SJCRH30 (cell line): Measurements from ENCODE around the gene ZNF280B. TPM values are rescaled to one million over a fixed set of nuclear protein-coding genes. Genes with fewer than 3 reads are reported as not detected.
"Not testable (repeated sequence)": the region's sequence is repeated elsewhere in the genome, so short reads cannot be mapped to it uniquely, and the experiment has no call there.

Source experiments
- DNase-seq, 2 experiments: peaks; one replicate each; pipeline ENCODE4 v3.0.0-alpha.2; 2015 to 2020
- H3K27ac ChIP-seq: fragments of 250-450 bp; sonication (Bioruptor Pico); 2 replicates; pipeline ENCODE4 v1.5.1; 2020; ENCODE audit warnings: mild to moderate bottlenecking, moderate library complexity
- H3K27me3 ChIP-seq: fragments of 250-450 bp; sonication (Bioruptor Pico); 2 replicates; pipeline ENCODE4 v1.5.1; 2020; ENCODE audit warnings: mild to moderate bottlenecking, moderate library complexity
- H3K36me3 ChIP-seq: fragments of 250-450 bp; sonication (Bioruptor Pico); 2 replicates; pipeline ENCODE4 v1.5.1; 2020; ENCODE audit warnings: mild to moderate bottlenecking, moderate library complexity
- H3K4me1 ChIP-seq: fragments of 250-450 bp; sonication (Bioruptor Pico); 2 replicates; pipeline ENCODE4 v1.5.1; 2020; ENCODE audit warnings: mild to moderate bottlenecking, moderate library complexity
- H3K4me3 ChIP-seq: fragments of 250-450 bp; sonication (Bioruptor Pico); 2 replicates; pipeline ENCODE4 v1.5.1; 2020; ENCODE audit warnings: mild to moderate bottlenecking, moderate library complexity
- H3K9me3 ChIP-seq: fragments of 250-450 bp; sonication (Bioruptor Pico); replicated peaks from 2 replicates; pipeline ENCODE4 v1.5.1; 2020; ENCODE audit warnings: mild to moderate bottlenecking, moderate library complexity
- total RNA-seq: library from RNA; depleted of rRNA; stranded (reverse); fragments of >200 nt; shearing (Covaris generic); gene quantifications from 2 replicates; pipeline ENCODE4 v1.2.3, GENCODE V29; 2014

ZNF280B gene
- total RNA-seq, 1 experiment from 2014 or later: 0.24 TPM

DNA sequence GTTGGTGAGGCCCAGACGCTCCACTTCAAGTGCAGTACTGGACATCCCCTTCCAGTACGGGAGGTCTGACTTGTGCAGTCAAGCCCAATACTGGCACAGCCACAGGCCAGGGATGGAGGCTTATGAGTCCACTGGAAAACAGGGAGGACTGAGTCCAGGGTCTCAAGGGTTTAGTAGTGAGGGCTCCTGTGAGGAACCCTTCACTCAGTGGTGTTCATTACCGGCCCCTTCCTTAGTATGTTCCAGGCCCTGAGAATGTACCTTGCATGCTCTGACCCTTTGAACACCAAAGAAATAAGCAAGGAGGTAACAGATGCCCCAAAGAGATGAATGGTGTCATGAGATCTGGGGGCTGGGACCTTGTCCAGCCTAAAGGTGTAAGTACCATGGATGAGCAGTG lies 38.7 kb upstream of the ZNF280B start:
- DNase-seq: no peak
- H3K9me3 ChIP-seq: no peaks in the 10 kb centered on the region
- H3K4me3 ChIP-seq: no peak overlapping the region
- no peaks in the 10 kb centered on the region for H3K36me3 ChIP-seq
- no peaks in the 10 kb centered on the region for H3K4me1 ChIP-seq
- 0 out of 2 replicates have a peak, but pooled peaks cover 4% of the 10 kb centered on the region for H3K27me3 ChIP-seq
- H3K27ac ChIP-seq: no peak overlapping the region

DNA sequence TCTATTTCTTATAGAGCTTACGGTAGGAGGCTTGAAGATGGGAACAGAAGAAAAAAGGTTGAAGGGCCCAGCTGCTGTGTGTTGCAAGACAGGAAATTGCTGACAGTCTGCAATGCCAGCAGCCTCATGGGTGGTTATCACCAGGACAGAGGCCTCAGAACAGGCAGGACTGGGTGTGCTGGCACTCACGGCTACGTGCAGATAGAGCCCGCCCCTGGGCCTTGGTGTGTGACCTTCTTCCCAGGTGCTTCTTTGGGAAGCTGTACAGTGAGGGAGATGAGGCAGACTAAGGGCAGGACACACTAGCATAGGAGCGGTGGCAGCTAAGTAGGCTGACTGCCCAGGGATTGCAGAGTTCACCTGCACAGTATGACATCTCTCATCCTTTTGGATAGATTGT lies 37.9 kb upstream of the ZNF280B start:
- Histone ChIP-seq H3K4me3 (no peak overlapping the region), H3K27ac (no peak overlapping the region), H3K9me3 (no peaks in the 10 kb centered on the region), H3K4me1 (no peaks in the 10 kb centered on the region), H3K36me3 (no peaks in the 10 kb centered on the region), H3K27me3 (0 out of 2 replicates have a peak, but pooled peaks cover 4% of the 10 kb centered on the region)
- no peak for DNase-seq

DNA sequence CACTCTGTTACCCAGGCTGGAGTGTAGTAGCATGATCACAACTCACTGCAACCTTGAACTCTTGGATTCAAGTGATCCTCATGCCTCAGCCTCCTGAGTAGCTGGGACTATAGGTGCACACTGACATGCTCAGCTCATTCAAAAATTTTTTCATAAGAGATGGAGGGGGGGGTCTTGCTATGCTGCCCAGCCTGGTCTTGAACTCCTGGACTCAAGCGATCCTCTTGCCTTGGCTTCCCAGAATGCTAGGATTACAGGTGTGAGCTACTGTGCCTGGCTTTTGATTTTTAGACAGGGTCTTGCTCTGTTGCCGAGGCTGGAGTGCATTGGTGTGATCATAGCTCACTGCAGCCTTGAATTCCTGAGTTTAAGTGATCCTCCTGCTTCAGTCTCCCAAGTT lies 36.5 kb upstream of the ZNF280B start:
- H3K4me3 ChIP-seq: no peak overlapping the region
- no peaks in the 10 kb centered on the region for H3K36me3 ChIP-seq
- no peak overlapping the region for H3K27ac ChIP-seq
- no peak for DNase-seq
- H3K9me3 ChIP-seq: no peaks in the 10 kb centered on the region
- H3K27me3 ChIP-seq: 0 out of 2 replicates have a peak, but pooled peaks cover 4% of the 10 kb centered on the region
- H3K4me1 ChIP-seq: no peaks in the 10 kb centered on the region

DNA sequence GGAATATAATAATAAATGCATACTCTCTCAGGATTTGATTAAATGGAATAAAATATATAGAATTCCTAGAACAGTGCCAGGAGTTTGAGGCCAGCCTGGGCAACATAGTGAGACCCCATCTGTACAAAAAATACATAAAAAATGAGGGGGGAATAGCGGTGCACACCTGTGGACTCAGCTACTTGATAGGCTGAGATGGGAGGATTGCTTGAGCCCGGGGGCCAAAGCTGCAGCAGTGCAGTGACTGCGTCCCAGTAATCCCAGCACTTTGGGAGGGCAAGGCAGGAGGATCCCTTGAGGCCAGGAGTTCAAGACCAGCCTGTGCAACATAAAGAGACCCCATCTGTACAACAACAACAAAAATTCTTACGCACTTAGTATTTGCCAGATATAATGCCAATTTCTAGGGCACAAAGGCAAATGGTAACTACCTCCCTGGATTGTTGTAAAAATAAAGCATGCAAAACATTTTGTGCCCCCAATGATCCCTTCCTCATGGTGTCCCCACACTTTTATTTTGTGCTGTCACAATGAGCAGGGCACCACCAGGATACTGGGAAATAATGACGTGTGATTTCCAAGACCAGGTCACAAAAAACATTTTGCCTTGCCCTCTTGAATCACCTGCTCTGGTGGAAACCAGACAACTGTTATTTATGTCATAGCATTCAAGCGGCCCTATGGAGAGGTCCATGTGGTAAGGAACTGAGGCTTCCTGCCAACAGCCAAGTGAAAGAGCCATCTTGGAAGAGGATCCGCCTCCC lies 29.9 kb upstream of the ZNF280B start:
- Histone ChIP-seq H3K4me3 (no peak overlapping the region), H3K27me3 (peaks cover 3% of the 10 kb centered on the region; the same call in 1 of the 2 replicates), H3K9me3 (no peaks in the 10 kb centered on the region), H3K4me1 (no peaks in the 10 kb centered on the region), H3K36me3 (no peaks in the 10 kb centered on the region), H3K27ac (no peak overlapping the region)
- no peak for DNase-seq

DNA sequence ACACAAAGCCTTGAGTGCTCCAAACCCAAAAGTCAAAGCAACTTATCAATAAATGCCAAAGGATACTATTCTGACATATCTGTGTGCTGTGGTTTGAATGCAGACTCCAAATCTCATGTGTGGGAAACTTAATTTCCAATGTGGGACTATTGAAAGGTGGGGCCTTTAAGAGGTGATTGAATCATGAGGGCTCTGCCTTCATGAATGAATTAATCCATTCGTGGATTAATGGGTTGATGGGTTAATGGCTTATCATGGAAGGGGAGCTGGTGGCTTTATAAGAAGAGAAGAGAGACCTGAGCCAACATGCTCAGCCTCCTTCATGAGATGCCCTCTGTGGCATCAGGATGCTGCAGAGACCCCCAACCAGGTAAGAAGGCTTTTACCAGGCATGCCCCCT lies 28.4 kb upstream of the ZNF280B start:
- H3K4me3 ChIP-seq: no peak overlapping the region
- H3K27me3 ChIP-seq: peaks cover 3% of the 10 kb centered on the region; the same call in 1 of the 2 replicates
- no peak for DNase-seq
- no peak overlapping the region for H3K27ac ChIP-seq
- H3K36me3 ChIP-seq: no peaks in the 10 kb centered on the region
- H3K4me1 ChIP-seq: no peaks in the 10 kb centered on the region
- no peaks in the 10 kb centered on the region for H3K9me3 ChIP-seq

DNA sequence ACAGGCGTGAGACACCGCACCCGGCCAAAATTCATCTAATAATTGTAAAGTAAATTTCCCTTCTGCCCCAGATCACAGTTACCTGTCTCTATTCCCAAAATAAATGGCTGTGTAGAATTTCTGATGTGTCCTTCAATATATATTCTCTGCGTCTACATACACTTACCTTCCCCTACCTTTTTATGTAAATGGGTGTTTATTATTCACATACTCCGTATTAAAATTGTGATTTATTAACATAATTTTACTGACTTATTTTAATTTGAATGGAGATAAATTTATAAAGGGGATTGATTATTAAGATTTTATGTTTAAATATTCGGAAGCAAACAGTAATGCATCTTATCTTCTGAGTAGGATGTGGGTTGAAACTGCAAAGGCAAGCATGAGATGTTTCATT lies 28.0 kb upstream of the ZNF280B start:
- Histone ChIP-seq H3K27me3 (peaks cover 3% of the 10 kb centered on the region; the same call in 1 of the 2 replicates), H3K9me3 (no peaks in the 10 kb centered on the region), H3K4me1 (no peaks in the 10 kb centered on the region), H3K36me3 (no peaks in the 10 kb centered on the region), H3K4me3 (no peak overlapping the region), H3K27ac (no peak overlapping the region)
- DNase-seq: no peak

DNA sequence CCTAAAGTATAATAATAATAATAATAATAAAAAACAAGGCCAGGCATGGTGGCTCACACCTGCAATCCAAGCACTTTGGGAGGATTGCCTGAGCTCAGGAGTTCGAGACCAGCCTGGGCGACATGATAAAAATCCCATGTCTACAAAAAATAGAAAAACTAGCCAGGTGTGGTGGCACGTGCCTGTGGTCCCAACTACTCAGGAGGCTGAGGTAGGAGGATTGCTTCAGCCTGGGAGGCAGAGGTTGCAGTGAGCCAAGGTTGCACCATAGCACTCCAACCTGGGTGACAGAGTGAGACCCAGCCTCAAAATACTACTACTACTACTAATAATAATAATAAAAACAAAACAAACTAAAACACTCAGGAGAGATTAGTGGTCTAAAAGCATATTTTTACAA lies 27.1 kb upstream of the ZNF280B start:
- H3K27me3 ChIP-seq: peaks cover 3% of the 10 kb centered on the region; the same call in 1 of the 2 replicates
- no peaks in the 10 kb centered on the region for H3K36me3 ChIP-seq

DNA sequence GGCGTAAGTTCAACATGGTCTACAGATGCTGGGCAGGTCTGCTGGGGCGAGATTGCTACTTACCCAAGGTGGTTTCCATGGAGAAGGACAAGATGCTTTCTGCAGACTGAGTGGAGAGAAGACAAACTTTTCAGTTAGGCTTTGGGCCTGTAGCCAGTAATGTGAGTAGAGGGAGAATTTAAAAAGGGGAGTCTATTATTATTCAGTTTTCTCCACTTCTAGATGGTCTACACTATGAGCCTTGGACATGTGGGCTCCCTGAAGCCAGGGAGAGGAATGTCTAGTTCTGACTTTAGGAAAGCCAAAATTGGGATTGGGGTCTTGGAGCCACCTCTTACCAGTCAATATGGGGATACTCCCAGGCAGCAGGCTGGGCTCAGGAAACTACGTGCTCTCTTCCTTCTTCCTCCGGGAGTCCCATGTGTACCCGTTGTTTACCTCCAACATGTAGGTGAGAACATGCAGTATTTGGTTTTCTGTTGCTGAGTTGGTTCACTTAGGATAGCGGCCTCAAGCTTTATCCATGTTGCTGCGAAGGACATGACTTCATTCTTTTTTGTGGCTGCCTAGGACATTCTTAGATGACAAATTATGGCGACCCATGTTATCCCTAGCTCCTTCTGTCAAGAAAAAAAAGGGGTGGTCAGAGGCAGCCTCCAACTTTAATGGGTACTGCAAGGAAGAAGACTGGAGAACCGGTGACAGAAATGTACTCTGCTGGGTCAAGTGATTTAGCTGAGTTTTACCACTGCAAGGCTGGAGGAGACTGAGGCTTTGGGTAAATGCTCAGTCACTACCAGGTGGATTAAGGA lies 26.3 kb upstream of the ZNF280B start:
- DNase-seq: no peak

More for the DNA sequence above, 27.1 kb upstream of the ZNF280B start:
- H3K4me1 ChIP-seq: no peaks in the 10 kb centered on the region
- no peak for DNase-seq
- H3K27ac ChIP-seq: no peak overlapping the region
- no peak overlapping the region for H3K4me3 ChIP-seq
- H3K9me3 ChIP-seq: no peaks in the 10 kb centered on the region

DNA sequence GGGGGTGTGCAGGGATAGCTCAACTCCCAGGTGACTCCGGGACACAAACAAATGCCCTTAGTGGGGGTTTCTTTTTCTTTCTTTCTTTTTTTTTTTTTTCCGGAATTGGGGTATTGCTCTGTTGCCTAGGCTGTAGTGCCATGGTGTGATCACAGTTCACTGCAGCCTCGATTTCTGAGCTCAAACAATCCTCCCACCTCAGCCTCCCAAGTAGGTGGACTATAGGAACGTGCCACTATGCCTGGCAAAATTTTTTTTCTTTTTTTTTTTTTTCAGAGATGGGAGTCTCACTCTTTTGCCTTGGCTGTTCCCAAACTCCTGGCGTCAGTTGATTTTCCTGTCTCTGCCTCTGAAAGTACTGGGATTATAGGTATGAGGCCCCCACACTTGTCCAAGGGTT lies 25.3 kb upstream of the ZNF280B start:
- Histone ChIP-seq H3K4me3 (no peak overlapping the region), H3K4me1 (no peaks in the 10 kb centered on the region), H3K27me3 (peaks cover 3% of the 10 kb centered on the region; the same call in 1 of the 2 replicates), H3K36me3 (no peaks in the 10 kb centered on the region), H3K9me3 (no peaks in the 10 kb centered on the region), H3K27ac (no peak overlapping the region)
- no peak for DNase-seq

More for the DNA sequence above, 26.3 kb upstream of the ZNF280B start:
- Histone ChIP-seq H3K4me3 (no peak overlapping the region), H3K36me3 (no peaks in the 10 kb centered on the region), H3K27me3 (peaks cover 3% of the 10 kb centered on the region; the same call in 1 of the 2 replicates), H3K4me1 (no peaks in the 10 kb centered on the region), H3K27ac (no peak overlapping the region), H3K9me3 (no peaks in the 10 kb centered on the region)

DNA sequence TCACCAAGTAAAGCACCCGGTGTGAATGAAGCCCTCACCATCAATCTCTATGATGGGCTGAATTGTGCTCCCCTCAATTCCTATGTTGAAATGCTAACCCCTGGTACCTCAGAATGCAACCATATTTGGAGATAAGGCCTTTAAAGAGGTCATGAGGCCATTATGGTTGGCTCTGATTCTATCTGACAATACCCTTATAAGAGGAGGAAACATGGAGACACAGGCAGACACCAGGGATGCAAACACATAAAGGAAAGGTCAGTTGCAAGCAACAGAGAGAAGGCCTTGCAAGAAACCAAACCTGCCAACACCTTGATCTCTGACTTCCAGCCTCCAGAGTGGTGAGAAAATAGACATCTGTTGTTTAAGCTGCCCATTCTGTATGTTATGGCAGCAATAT lies 24.9 kb upstream of the ZNF280B start:
- no peaks in the 10 kb centered on the region for H3K4me1 ChIP-seq
- H3K27ac ChIP-seq: no peak overlapping the region
- no peaks in the 10 kb centered on the region for H3K36me3 ChIP-seq
- no peak for DNase-seq
- H3K9me3 ChIP-seq: no peaks in the 10 kb centered on the region
- no peak overlapping the region for H3K4me3 ChIP-seq
- H3K27me3 ChIP-seq: peaks cover 3% of the 10 kb centered on the region; the same call in 1 of the 2 replicates

DNA sequence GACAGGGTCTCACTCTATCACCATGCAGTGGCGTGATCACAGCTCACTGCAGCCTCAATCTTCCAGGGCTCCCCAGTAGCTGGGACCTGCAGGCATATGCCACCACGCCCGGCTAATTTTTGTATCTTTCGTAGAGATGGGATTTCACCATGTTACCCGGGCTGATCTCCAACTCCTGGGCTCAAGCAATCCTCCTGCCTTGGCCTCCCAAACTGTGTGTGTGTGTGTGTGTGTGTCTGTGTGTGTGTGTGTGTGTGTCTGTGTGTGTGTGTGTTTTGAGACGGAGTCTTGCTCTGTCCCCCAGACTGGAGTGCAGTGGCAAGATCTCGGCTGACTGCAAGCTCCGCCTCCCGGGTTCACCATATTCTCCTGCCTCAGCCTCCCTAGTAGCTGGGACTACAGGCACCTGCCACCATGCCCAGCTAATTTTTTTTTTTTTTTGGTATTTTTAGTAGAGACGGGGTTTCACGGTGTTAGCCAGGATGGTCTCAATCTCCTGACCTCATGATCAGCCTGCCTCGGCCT lies 24.1 kb upstream of the ZNF280B start:
- not testable (repeated sequence) for H3K27me3 ChIP-seq, H3K9me3 ChIP-seq, H3K36me3 ChIP-seq, H3K4me1 ChIP-seq, DNase-seq, H3K4me3 ChIP-seq, H3K27ac ChIP-seq

DNA sequence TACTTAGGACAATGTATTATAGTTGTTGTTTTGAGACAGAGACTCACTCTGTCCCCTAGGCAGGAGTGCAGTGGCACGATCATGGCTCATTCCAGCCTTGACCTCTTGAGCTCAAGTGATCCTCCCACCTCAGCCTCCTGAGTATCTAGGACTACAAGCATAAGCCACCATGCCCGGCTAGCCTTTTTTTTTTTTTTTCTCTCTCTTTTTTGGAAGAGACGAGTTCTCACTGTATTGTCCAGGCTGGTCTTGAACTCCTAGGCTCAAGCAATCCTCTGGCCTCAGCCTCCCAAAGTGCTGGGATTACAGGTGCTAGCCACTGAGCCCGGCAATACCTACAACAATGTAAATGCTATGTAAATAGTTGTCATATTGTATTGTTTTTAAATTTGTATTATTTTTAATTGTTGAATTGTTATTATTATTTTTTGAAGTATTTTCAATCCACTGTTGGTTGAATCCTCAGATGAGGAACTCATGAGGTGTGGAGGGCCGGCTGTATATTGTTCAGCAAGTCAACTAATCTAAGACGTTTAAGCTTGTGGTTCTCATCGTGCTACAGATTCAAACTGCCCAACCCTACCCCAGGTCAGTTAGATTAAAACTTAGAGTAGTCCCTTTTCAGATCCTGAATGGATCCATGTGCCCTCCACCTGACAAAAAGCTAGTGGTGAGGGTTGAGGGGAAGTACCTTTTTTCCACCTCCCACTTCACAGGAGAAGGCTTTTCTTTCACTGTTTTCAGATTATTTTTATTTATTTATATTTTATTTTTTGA lies 23.4 kb upstream of the ZNF280B start:
- Histone ChIP-seq H3K36me3 (no peaks in the 10 kb centered on the region), H3K27me3 (peaks cover 3% of the 10 kb centered on the region; the same call in 1 of the 2 replicates), H3K4me3 (no peak overlapping the region), H3K9me3 (no peaks in the 10 kb centered on the region), H3K27ac (no peak overlapping the region), H3K4me1 (no peaks in the 10 kb centered on the region)
- DNase-seq: no peak

DNA sequence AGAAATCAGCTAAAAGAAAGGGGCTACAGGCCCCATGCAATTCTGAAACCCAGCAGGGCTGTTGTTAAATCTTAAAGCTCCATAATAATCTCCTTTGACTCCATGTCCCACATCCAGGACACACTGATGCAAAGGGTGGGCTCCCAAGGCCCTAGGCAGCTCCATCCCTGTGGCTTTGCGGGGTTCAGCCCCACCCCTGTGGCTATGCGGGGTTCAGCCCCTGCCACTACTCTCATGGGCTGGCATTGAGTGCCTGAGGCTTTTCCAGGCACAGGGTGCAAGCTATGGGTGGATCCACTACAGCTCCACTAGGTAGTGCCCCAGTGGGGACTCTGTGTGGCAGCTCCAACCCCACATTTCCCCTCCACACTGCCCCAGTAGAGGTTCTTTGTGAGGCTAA lies 20.2 kb upstream of the ZNF280B start:
- no peak overlapping the region for H3K4me3 ChIP-seq
- no peak for DNase-seq

DNA sequence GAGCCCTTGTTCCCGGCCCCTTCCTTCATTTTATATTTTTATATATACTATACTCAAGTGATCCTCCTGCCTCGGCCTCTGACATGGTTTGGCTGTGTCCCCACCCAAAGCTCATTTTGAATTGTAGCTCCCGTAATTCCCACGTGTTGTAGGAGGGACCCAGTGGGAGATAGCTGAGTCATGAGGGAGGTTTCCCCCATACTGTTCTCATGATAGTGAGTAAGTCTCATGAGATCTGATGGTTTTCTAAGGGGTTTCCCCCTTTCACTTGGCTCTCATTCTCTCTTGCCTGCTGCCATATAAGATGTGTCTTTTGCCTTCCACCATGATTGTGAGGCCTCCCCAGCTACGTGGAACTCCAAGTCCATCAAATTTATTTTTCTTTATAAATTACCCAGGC lies 18.8 kb upstream of the ZNF280B start:
- Histone ChIP-seq H3K9me3 (no peaks in the 10 kb centered on the region), H3K27ac (no peak overlapping the region), H3K27me3 (no peaks in the 10 kb centered on the region), H3K36me3 (no peaks in the 10 kb centered on the region), H3K4me1 (no peaks in the 10 kb centered on the region), H3K4me3 (no peak overlapping the region)
- DNase-seq: no peak

More for the DNA sequence above, 20.2 kb upstream of the ZNF280B start:
- Histone ChIP-seq H3K9me3 (no peaks in the 10 kb centered on the region), H3K36me3 (no peaks in the 10 kb centered on the region), H3K4me1 (no peaks in the 10 kb centered on the region), H3K27ac (no peak overlapping the region), H3K27me3 (no peaks in the 10 kb centered on the region)
